Fibroblast of mammary gland (primary cell): ENCODE results near the gene ACTG1.

Source experiments
- DNase-seq: peaks from one replicate; pipeline ENCODE4 v3.0.0-alpha.2; 2010; ENCODE audit warnings: low read depth
- H3K4me3 ChIP-seq: 2 replicates; pipeline ENCODE4 v1.5.1; 2011; ENCODE audit warnings: low read depth, mild to moderate bottlenecking, low read length, moderate library complexity; ENCODE audit not compliant: control insufficient read depth
- CTCF ChIP-seq: conservative IDR thresholded peaks from 2 replicates; pipeline ENCODE4 v1.5.1; 2011; ENCODE audit warnings: low read depth, low read length, inconsistent platforms; ENCODE audit not compliant: control insufficient read depth, insufficient read depth

The ACTG1 gene

GRCh38 chr17:81520021-81520901, 7.7 kb upstream of the ACTG1 start:
- DNase-seq, result no peak
- no peak overlapping the region for H3K4me3 ChIP-seq
- no peak for TF ChIP-seq CTCF

- no peak for DNase-seq
- no peak overlapping the region for H3K4me3 ChIP-seq
- no peak for TF ChIP-seq CTCF
Observed at GRCh38 chr17:81519284-81520020, 6.9 kb upstream of the ACTG1 start.

- TF ChIP-seq CTCF, result no peak
- no peak for DNase-seq
- H3K4me3 ChIP-seq, result peak overlapping the region; percentile 33
Observed at GRCh38 chr17:81518785-81519283, 6.2 kb upstream of the ACTG1 start.

GRCh38 chr17:81518113-81518784, 5.7 kb upstream of the ACTG1 start:
- peak overlapping the region; percentile 33 for H3K4me3 ChIP-seq
- TF ChIP-seq CTCF, result no peak
- no peak for DNase-seq

- H3K4me3 ChIP-seq, result no peak overlapping the region
- no peak for DNase-seq
- TF ChIP-seq CTCF, result no peak
Observed at GRCh38 chr17:81517339-81518112, 4.9 kb upstream of the ACTG1 start.

- no peak for DNase-seq
- H3K4me3 ChIP-seq, result no peak overlapping the region
- no peak for TF ChIP-seq CTCF
Observed at GRCh38 chr17:81517009-81517338, 4.4 kb upstream of the ACTG1 start.
